DMS53 treated with DMSO at 0.1 percent for 48 hours (cell line): ENCODE results near the gene CRYZ.
"Not testable (repeated sequence)": the region's sequence is repeated elsewhere in the genome, so short reads cannot be mapped to it uniquely, and the experiment has no call there.

Source experiments
- DNase-seq: peaks from one replicate; lab custom pipeline; 2025; ENCODE audit not compliant: unreplicated experiment; lab: John Stamatoyannopoulos, UW

CRYZ gene

GRCh38 chr1:74732960-74733603 is at the start of gene CRYZ, which contains the start of gene TYW3:
CRYZ (minus strand) TSS chr1:74733050; CDS start chr1:74724821, 8,229 bp downstream.
TYW3 (plus strand) TSS chr1:74733152; CDS start chr1:74733245, 93 bp downstream.
- peak; percentile 93 for DNase-seq

GRCh38 chr1:74780594-74780993 is 47.7 kb upstream of the CRYZ start:
- DNase-seq, result no peak

- DNase-seq, result no peak
Measured at GRCh38 chr1:74779750-74780149, 46.9 kb upstream of the CRYZ start.

- DNase-seq, result no peak
Measured at GRCh38 chr1:74777525-74777924, 44.7 kb upstream of the CRYZ start.

- DNase-seq, result no peak
Measured at GRCh38 chr1:74775735-74776134, 42.9 kb upstream of the CRYZ start.

GRCh38 chr1:74773582-74773981 is 40.7 kb upstream of the CRYZ start:
- no peak for DNase-seq

- no peak for DNase-seq
Measured at GRCh38 chr1:74772945-74773344, 40.1 kb upstream of the CRYZ start.

GRCh38 chr1:74771913-74772515 is 39.2 kb upstream of the CRYZ start:
- peak; percentile 70 for DNase-seq

- no peak for DNase-seq
Measured at GRCh38 chr1:74767490-74767889, 34.6 kb upstream of the CRYZ start.

GRCh38 chr1:74766579-74766978 is 33.7 kb upstream of the CRYZ start:
- DNase-seq, result no peak

- DNase-seq, result no peak
Measured at GRCh38 chr1:74763807-74764206, 31.0 kb upstream of the CRYZ start.

GRCh38 chr1:74756650-74757049 is 23.8 kb upstream of the CRYZ start:
- DNase-seq, result not testable (repeated sequence)

- DNase-seq, result no peak
Measured at GRCh38 chr1:74755475-74755874, 22.6 kb upstream of the CRYZ start.

GRCh38 chr1:74753104-74753503 is 20.3 kb upstream of the CRYZ start:
- DNase-seq, result no peak

GRCh38 chr1:74748960-74749359 is 16.1 kb upstream of the CRYZ start:
- no peak for DNase-seq

GRCh38 chr1:74745247-74745646 is 12.4 kb upstream of the CRYZ start:
- DNase-seq, result not testable (repeated sequence)

GRCh38 chr1:74740307-74740980 is 7.6 kb upstream of the CRYZ start:
- not testable (repeated sequence) for DNase-seq

GRCh38 chr1:74737333-74737732 is 4.5 kb upstream of the CRYZ start:
- DNase-seq, result no peak

- DNase-seq, result peak; percentile 85
Measured at GRCh38 chr1:74733604-74734484, 994 bp upstream of the CRYZ start.

- peak; percentile 40 for DNase-seq
Measured at GRCh38 chr1:74732071-74732946, 541 bp downstream of the CRYZ start.
